Measurements from ENCODE around the gene COL9A3.
A peak's percentile ranks its signal among the peaks of the same experiment; 100 is the strongest.
"Not testable (repeated sequence)": the region's sequence is repeated elsewhere in the genome, so short reads cannot be mapped to it uniquely, and the experiment has no call there.

Gene COL9A3

DNA sequence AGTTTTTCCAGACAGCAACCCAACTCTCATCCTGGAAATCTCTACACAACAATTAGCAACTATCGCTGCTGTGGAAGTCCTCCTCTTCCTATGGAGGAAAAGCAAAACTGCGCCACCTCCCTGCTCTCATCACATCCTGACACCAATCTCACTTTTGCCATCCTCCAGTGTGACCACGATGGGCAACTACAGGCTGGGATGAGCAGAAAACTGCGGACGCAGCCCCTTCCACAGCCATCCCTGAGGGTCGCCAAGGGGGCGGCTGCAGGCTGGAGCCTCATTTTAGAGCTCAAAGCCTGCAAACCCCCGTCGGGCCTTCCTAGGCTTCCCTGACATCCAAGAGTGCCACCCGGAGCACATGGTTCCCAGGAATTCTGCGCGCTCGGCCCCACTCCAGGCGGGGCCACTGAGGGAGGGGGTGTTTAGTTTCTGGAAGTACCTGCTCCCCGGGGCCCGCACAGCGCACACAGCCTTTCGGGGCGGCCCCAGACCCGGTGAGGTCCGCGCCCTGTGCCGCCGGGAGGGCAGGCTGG is 43.6 kb downstream of the COL9A3 start:
- DNase-seq, result no peak

- DNase-seq, result peak; percentile 24
These were observed 44.3 kb downstream of the COL9A3 start for GRCh38 chr20:62860924-62861691.

- peak; percentile 95 for DNase-seq
These were observed 45.0 kb downstream of the COL9A3 start, which contains the start of gene TCFL5 for GRCh38 chr20:62861726-62862336. Gene TCFL5, minus strand, starts transcription at chr20:62861822. Its CDS starts 152 bp downstream, at chr20:62861670.

DNA sequence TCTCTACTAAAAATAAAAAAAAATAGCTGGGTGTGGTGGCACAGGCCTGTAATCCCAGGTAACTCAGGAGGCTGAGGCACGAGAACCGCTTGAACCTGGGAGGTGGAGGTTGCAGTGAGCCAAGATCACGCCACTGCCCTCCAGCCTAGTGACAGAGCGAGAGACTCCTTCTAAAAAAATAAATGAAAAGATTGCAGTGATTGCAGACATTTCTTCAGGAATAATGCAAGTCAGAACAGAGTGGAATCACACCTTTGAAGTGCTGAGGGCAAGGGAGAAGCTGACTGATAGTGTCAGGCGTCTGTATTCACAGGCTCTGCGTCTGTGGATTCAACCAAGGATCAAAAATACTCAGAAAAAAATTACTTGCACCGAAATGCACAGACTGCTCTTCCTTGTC is 47.4 kb downstream of the COL9A3 start:
- no peak for DNase-seq

DNA sequence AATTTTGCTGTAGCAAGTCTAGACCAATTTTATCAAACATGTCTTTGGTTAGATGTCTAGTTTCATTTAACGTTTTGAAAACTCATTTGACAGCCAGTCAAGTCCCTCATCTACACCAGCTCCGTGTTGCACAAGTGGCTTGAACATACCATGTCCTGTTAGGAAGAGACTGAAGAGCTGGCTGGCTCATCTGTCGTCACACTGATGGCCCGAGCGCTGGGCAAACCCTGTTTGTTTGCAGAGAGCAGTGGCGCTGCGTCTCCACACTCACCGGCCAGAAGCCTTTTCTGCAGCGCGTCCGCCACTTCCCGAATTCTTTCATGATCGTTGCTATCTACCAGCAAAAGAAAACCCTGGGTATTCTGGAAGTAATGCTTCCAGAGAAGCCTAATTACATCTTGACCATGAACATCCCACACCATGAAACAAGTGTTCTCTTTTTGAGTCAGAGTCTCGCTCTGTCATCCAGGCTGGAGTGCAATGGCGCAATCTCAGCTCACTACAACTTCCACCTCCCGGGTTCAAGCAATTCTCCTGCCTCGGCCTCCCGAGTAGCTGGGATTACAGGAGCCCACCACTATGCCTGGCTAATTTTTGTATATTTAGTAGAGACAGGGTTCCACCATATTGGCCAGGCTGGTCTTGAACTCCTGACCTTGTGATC is 55.5 kb downstream of the COL9A3 start:
- no peak for DNase-seq

DNA sequence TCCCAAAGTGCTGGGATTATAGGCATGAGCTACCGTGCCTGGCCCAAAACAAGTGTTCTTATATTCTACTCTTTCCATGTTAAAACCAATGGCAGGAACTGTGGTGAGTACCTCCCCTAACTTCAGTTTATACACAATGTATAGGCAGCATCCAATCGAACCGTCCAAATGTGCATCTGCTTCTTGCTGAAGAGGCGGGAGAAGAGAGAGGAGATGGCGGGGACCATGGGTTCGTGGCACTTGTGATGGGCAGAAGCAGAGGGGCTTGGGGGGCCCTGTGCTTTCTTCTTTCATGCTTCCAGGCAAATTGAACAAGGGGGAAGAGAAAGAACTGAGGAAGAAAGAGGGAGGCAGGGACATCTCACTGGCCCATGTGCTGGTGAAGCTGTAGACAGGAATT is 56.0 kb downstream of the COL9A3 start:
- DNase-seq, result no peak

DNA sequence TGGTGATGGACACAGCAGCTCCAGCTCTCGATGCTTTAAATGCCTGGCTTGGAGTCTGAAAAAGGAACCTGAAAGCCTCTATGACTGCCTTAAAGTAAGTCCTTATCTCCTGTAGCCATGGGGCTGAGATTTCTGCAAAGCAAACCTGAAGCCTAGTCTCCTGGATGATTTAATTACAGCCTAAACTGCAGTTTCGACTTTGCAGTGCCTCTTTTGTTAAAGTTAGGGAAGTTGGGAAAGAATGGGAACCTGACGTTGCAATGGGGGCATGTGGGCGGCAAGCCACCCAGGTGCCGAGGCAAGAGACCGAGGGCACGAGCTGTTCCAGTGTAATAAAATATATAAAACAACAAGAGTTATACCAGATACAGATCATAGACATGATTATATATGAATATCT is 56.4 kb downstream of the COL9A3 start:
- no peak for DNase-seq

DNA sequence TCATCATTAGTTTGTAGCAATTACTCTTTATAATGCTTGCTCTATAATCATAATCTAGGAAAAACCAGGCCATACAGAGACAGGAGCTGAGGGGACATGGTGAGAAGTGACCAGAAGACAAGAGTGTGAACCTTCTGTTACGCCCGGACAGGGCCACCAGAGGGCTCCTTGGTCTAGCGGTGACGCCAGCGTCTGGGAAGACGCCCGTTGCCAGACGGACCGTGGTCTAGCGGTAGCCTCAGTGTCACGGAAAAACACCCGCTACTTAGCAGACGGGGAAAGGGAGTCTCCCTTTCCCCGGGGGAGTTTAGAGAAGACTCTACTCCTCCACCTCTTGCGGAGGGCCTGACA is 56.8 kb downstream of the COL9A3 start:
- not testable (repeated sequence) for DNase-seq

GRCh38 chr20:62874964-62875344 is 58.1 kb downstream of the COL9A3 start:
- no peak for DNase-seq

DNA sequence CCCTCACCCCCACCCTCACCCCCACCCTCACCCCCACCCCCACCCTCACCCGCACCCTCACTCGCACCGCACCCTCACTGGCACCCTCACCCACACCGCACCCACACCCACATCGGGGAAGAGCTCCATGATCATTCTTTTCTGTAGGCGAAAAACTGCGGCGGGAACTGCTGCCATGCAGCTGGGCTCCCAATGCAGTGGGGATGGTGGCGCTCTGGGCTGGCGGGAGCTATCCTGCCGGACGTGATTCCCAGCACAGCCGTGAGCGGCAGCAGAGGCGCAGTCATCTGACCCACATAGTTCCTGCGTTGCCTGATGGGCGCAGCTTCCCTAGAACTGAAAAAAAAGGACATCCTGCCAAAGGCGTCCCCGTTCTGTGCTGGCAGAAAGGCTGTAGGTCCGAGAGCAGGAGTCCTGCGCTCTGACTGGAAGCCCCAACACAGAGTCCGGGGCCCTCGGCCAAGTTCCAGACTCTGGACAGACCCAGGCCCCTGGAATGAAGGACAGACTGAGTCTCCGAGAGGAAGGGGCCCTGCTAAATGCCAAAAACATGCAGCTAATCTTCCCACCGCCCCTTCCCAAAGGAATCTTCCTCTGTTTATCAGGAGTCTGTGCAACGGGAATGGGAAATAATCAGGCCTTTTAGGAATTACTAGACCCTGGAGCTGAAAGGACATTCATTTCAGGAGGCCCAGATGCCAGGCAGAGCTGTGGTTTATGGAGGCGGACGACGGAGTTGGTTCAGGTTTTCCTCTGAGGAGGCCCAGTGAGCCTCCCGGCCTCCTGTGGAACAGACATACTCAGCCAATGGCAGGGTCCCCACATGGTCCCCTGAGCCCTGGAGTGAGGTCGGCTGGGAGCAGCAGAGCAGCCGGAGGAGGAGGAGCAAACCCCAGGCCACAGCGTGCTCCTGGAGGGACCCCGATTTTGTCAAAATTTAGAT is 58.8 kb downstream of the COL9A3 start:
- no peak for DNase-seq

- DNase-seq, result no peak
These were observed 59.7 kb downstream of the COL9A3 start for GRCh38 chr20:62876501-62876901.

GRCh38 chr20:62876902-62877816 is 60.3 kb downstream of the COL9A3 start:
- DNase-seq, result no peak

DNA sequence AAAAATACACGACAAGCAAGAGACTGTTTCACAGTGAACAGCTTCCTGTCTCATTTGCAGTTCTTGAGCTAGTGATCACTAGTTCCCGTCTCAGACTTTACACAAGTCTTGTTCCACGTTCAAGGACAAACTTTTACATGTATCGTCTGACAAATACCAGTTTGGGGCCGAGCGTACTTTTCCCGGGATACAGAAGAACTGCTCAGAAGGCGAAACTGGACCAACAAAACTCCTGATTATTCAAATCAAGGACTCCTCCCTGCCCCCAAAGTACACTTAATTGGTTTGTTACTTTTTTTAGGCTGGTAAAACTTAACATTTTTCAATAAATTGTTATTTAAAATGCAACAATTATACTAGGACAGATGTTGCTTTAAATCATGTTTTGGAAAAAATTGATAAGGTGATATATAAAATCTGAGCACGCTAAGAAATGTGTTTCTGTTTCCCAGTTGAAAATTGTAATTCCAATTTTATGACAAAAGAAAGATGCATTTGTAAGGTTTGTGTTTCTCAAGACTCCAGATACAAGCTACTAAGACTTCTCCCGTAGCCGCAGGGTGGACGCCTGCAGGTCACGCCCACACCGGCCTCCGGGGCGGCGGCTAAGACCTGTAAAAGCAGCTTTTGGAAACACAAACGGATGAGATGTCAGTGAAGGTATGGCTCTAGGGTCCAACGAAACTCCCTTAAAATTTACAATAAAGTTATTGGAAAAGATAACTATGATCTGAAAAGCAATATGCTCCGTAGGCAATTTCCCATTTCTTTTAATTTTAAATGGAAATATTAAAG is 61.6 kb downstream of the COL9A3 start:
- DNase-seq, result no peak

GRCh38 chr20:62879275-62880146 is 62.7 kb downstream of the COL9A3 start:
- DNase-seq, result no peak

DNA sequence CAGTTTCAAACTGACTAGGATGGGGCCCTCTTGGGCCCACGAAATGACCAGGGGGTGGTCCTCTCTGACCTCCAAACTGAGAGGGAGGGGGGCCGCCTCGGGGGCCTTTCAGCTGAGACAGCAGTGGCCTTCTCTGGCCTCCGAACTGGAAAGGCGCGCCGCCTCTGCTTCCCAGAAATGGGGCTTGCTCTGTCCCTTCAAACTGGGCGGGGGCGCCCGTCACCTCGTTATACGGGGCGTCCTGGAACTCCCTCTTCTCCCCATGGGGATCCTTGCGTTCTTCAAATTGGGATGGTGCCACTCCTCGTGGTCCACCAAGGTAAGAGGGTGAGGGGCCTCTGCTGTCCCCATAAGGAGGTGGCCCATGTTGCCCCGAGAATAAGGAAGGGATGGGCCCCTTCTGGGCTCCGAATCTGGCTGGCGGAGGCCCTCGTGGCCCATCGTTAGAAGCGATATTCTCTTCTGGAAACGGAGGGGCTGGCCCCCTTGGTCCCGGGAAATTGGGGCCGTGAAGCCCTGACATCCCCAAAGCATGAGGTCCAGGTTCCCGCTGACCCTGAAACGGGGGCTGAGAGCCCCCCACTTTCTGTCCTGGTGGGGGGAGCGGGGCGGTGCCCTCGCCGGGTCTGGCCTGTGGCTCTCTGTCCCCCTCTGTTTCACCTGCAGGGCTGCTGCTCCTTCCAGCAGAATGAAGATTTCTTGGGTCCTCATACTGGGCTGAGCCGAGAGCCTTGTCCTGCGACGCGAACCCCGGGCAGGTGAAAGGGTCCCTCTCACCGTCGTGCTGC is 63.5 kb downstream of the COL9A3 start:
- DNase-seq, result no peak

- DNase-seq, result no peak
These were observed 64.2 kb downstream of the COL9A3 start for GRCh38 chr20:62880935-62881661.

- DNase-seq, result no peak
These were observed 65.0 kb downstream of the COL9A3 start for GRCh38 chr20:62881662-62882395.

Measured in activated CD4-positive, alpha-beta T cell treated with anti-CD3 and anti-CD28 coated beads for 1 hour (primary cell).